ENCODE results near the gene BCL2L13.
"Not testable (repeated sequence)": the region's sequence is repeated elsewhere in the genome, so short reads cannot be mapped to it uniquely, and the experiment has no call there.

Gene BCL2L13

DNA sequence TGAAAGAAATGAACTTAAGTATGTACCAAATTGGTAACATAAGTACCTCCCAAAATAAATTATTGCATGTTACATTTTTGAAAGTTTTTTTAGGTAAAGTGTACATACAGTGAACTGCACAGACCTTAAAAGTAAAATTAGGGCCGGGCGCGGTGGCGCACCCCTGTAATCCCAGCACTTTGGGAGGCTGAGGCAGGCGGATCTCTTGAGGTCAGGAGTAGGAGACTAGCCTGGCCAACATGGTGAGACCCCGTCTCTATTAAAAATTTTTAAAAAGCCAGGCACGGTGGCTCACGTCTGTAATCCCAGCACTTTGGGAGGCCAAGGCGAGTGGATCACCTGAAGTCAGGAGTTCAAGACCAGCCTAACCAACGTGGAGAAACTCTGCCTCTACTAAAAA, 1.7 kb upstream of the BCL2L13 start:
- DNase-seq (ENCODE audit: low spot score), result not testable (repeated sequence)

GRCh38 chr22:17637490-17638181, 921 bp upstream of the BCL2L13 start:
- no peak for DNase-seq (ENCODE audit: low spot score)

- peak; percentile 56 for DNase-seq (ENCODE audit: low spot score)
Measured at GRCh38 chr22:17638182-17638431, 450 bp upstream of the BCL2L13 start.

GRCh38 chr22:17639247-17639741, 737 bp downstream of the BCL2L13 start:
- peak; percentile 59 for DNase-seq (ENCODE audit: low spot score)

DNA sequence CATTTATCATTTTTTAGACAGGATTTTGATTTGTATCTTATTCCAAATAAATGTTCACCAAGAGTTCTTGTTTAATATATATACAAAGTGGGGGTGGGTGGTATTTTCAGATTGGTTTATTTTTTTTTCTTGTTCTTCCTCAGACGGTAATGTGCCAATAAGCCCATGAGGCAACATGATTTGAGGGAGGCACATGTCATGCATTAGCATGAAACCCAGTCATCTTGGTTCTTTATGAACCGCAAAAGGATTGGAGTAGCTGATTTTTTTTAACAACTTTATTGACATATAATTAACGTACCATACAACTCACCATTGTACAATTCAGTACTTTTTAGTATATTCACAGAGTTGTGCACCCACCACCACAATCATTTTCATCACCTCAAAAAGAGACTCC, 2.7 kb downstream of the BCL2L13 start:
- no peak for DNase-seq (ENCODE audit: low spot score)

DNA sequence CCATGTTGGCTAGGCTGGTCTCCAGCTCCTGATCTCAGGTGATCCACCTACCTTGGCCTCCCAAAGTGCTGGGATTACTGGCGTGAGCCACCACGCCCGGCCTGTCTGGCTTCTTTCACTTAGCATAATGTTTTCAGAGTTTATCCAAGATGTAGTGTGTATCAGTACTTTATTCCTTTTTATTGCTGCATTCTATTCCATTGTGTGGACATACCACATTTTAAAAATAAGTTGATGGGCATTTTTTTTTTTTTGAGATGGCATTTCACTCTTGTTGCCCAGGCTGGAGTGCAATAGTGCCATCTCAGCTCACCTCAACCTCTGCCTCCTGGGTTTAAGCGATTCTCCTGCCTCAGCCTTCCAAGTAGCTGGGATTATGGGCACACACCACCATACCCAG, 3.8 kb downstream of the BCL2L13 start:
- DNase-seq (ENCODE audit: low spot score), result not testable (repeated sequence)

GRCh38 chr22:17647452-17647851, 8.9 kb downstream of the BCL2L13 start:
- DNase-seq (ENCODE audit: low spot score), result no peak

GRCh38 chr22:17647991-17648390, 9.4 kb downstream of the BCL2L13 start:
- DNase-seq (ENCODE audit: low spot score), result no peak

- DNase-seq (ENCODE audit: low spot score), result no peak
Measured at GRCh38 chr22:17648569-17648968, 10.0 kb downstream of the BCL2L13 start.

- no peak for DNase-seq (ENCODE audit: low spot score)
Measured at GRCh38 chr22:17655289-17655688, 16.7 kb downstream of the BCL2L13 start.

DNA sequence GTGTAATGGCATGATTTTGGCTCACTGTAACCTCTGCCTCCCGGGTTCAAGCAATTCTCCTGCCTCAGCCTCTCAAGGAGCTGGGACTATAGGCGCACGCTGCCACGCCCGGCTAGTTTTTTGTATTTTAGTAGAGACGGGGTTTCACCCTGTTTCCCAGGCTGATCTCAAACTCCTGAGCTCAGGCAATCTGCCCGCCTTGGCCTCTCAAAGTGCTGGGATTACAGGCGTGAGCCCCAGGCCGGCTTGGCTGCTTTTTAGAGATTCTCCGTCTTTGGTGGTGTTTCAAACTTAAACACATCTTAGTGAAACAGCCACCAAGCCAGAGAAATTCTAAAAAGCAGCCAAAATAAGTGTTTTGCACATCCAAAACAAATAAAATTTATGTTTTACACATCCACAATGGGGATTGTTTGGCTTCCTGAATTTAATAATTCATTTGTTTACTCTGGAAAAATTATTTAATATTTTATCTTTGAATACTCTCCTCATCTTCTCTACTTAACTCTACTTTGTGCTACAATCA, 18.4 kb downstream of the BCL2L13 start:
- DNase-seq (ENCODE audit: low spot score), result no peak

DNA sequence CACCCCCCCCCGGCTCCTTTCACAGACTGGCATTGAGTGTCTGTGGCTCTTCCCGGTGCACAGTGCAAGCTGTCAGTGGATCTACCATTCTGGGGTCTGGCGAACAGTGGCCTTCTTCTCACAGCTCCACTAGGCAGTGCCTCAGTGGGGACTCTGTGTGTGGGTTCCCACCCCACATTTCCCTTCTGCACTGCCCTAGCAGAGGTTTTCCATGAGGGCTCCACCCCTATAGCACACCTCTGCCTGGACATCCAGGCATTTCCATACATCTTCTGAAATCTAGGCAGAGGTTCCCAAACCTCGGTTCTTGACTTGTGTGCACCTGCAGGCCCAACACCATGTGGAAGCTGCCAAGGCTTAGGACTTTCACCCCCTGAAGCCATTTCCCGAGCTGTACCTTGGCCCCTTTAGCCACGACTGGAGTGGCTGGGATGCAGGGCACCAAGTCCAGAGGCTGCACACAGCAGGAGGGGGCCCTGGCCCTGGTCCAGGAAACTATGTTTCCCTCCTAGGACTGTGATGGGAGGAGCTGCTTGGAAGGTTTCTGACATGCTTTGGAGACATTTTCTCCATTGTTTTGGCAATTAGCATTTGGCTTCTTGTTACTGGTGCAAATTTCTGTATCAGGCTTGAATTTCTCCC, 26.0 kb downstream of the BCL2L13 start:
- no peak for DNase-seq (ENCODE audit: low spot score)

DNA sequence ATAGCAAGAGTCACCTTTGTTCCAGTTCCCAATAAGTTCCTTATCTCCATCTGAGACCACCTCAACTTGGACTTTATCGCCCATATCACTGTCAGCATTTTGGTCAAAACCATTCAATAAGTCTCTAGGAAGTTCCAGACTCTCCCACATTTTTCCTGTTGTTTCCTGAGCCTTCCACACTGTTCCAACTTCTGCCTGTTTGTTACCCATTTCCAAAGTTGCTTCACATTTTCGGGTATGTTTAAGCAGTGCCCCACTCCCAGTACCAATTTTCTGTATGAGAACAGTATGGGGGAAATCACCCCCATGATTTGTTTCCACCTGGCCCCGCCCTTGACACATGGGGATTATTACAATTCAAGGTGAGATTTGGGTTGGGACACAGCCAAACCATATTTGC, 26.7 kb downstream of the BCL2L13 start:
- no peak for DNase-seq (ENCODE audit: low spot score)

- DNase-seq (ENCODE audit: low spot score), result no peak
Measured at GRCh38 chr22:17665854-17666253, 27.3 kb downstream of the BCL2L13 start.

GRCh38 chr22:17671521-17672092, 33.0 kb downstream of the BCL2L13 start:
- not testable (repeated sequence) for DNase-seq (ENCODE audit: low spot score)

GRCh38 chr22:17672417-17672991, 33.9 kb downstream of the BCL2L13 start:
- DNase-seq (ENCODE audit: low spot score), result no peak

- DNase-seq (ENCODE audit: low spot score), result no peak
Measured at GRCh38 chr22:17674152-17674551, 35.6 kb downstream of the BCL2L13 start.

- DNase-seq (ENCODE audit: low spot score), result no peak
Measured at GRCh38 chr22:17675584-17675983, 37.0 kb downstream of the BCL2L13 start.

- no peak for DNase-seq (ENCODE audit: low spot score)
Measured at GRCh38 chr22:17678817-17679385, 40.3 kb downstream of the BCL2L13 start.

GRCh38 chr22:17684245-17684644, 45.7 kb downstream of the BCL2L13 start:
- DNase-seq (ENCODE audit: low spot score), result no peak

GRCh38 chr22:17692841-17693240, 54.3 kb downstream of the BCL2L13 start:
- DNase-seq (ENCODE audit: low spot score), result no peak

- no peak for DNase-seq (ENCODE audit: low spot score)
Measured at GRCh38 chr22:17694193-17694592, 55.6 kb downstream of the BCL2L13 start.

DNA sequence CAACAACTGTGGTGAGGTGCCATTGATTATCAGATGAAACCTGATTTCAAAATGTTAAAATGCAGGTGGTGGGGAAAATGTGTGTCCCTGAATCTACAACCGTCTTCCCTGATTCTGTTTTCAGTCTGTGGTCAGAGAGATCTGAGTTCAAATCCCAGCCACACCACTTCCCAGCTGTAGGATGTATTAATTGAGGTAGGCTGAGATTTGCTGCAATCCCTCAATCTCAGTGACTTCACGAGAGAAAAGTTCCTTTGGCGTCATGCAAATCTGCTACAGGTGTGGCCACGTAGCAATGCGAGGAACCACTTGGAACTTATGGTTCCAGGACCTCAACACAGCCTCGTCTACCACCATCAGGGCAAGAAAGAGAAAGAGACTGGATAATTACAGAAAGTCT, 56.2 kb downstream of the BCL2L13 start:
- DNase-seq (ENCODE audit: low spot score), result no peak

Measured in LoVo (cell line).